HL-60/S4 treated with retinoic acid at 250 ng/mL for 4 days and 3 days (cell line): ENCODE data around the gene OR10G8.

Experiments used
- in situ Hi-C: fragments of 300-500 bp; cut with MboI; formaldehyde crosslinking; loops from 2 replicates; pipeline ENCODE4 v1.7.0; 2022; ENCODE audit warnings: low sequenced_read_pairs

The OR10G8 gene

GRCh38 chr11:124075841-124076651, 49.4 kb downstream of the OR10G8 start:
- in situ Hi-C loops, result no loop called here

- in situ Hi-C loops, result no loop called here
Measured at GRCh38 chr11:124077266-124077665, 50.7 kb downstream of the OR10G8 start.

GRCh38 chr11:124078591-124078990, 52.0 kb downstream of the OR10G8 start:
- in situ Hi-C loops, result no loop called here

GRCh38 chr11:124079631-124080326, 53.2 kb downstream of the OR10G8 start:
- in situ Hi-C loops, result no loop called here
